C4-2B (cell line): ENCODE results near the gene CHI3L1.

ENCODE experiments used
- ZFX ChIP-seq: fragments of 450-650 bp; IDR thresholded peaks from 2 replicates; pipeline ENCODE4 v1.6.1; 2017
- TF ChIP-seq, protein P1 (sequence below): fragments of 450-650 bp; conservative IDR thresholded peaks from 2 replicates; pipeline ENCODE4 v1.5.1; 2017; ENCODE audit warnings: mild to moderate bottlenecking

DNA sequence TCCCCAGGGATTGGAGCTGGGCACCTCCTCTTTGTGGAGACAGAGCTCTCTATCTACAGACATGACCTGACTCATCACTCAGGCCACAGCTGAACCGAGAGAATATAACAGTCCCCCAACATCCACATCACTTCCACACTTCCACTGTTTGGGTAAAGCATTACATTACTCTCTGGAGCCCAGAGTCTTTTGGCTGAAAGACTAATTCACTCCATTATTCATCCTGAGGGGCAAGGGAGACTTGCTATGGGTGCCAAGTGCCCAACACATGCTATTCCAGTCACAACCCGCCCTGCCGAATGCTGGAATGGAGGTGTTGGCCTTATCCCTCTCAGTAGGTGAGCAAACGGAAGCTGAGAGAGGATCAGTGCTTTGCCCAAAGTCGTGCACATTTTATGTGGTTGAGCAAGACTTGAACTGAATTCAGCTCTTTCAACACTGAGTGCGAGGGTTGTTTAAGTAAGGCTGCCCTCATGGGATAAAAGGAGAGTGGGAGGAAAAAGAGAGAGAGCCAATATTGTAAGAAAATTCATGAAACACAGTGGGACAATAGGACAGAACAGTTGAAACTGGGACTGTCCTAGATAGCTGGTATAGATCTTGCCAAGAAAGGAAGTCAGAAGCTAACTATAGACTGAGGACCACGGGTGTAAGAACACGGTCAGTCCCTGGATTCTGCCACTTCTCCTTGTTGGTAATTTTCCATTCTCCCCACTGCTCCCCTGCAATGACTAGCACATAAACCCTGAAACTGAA, 13.5 kb upstream of the CHI3L1 start:
- TF ChIP-seq, protein P1, sequence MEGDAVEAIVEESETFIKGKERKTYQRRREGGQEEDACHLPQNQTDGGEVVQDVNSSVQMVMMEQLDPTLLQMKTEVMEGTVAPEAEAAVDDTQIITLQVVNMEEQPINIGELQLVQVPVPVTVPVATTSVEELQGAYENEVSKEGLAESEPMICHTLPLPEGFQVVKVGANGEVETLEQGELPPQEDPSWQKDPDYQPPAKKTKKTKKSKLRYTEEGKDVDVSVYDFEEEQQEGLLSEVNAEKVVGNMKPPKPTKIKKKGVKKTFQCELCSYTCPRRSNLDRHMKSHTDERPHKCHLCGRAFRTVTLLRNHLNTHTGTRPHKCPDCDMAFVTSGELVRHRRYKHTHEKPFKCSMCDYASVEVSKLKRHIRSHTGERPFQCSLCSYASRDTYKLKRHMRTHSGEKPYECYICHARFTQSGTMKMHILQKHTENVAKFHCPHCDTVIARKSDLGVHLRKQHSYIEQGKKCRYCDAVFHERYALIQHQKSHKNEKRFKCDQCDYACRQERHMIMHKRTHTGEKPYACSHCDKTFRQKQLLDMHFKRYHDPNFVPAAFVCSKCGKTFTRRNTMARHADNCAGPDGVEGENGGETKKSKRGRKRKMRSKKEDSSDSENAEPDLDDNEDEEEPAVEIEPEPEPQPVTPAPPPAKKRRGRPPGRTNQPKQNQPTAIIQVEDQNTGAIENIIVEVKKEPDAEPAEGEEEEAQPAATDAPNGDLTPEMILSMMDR, result no peak
- no peak for TF ChIP-seq ZFX
